GM18858 (cell line): Measurements from ENCODE around the gene MORC2.

ENCODE experiments used
- ATAC-seq: cut with Tn5 transposase; IDR thresholded peaks from one replicate; pipeline ENCODE4 v1.9.1; 2021; ENCODE audit not compliant: unreplicated experiment

MORC2 gene

GRCh38 chr22:30875481-30876215, 92.9 kb downstream of the MORC2 start:
- no peak for ATAC-seq
